CD14-positive monocyte (primary cell): ENCODE measurements around the gene KCTD5. TPM values are rescaled to one million over a fixed set of nuclear protein-coding genes. Genes with fewer than 3 reads are reported as not detected.

Experiments used
- DNase-seq, 3 donors: peaks; one replicate each; pipeline ENCODE4 v3.0.0-alpha.2; 2011 to 2022
- H2AFZ ChIP-seq: 2 replicates; pipeline ENCODE4 v1.6.0; 2012; ENCODE audit warnings: mild to moderate bottlenecking, low read depth, low read length, inconsistent platforms; ENCODE audit not compliant: insufficient read depth, poor library complexity, severe bottlenecking
- H3K27ac ChIP-seq, 2 donors: 1 replicate in 1 of 2; 2 replicates in 1 of 2; pipeline ENCODE4 v1.5.1; 2012 to 2013; ENCODE audit warnings: low read length in 2 of 2, control low read depth in 1 of 2, inconsistent platforms in 1 of 2, low read depth in 1 of 2, mild to moderate bottlenecking in 1 of 2
- H3K27me3 ChIP-seq, 2 donors: one replicate each; pipeline versions ENCODE4 v1.6.0 to v1.6.1; 2011 to 2013; ENCODE audit warnings: low read length in 2 of 2; ENCODE audit not compliant: control insufficient read depth in 2 of 2, insufficient read depth in 2 of 2
- H3K36me3 ChIP-seq, 2 donors: replicated peaks in 1 of 2; 1 replicate in 1 of 2; 2 replicates in 1 of 2; pipeline versions ENCODE4 v1.5.1 to v1.6.1; 2012 to 2013; ENCODE audit warnings: low read length in 2 of 2, control low read depth in 1 of 2, inconsistent platforms in 1 of 2, mild to moderate bottlenecking in 1 of 2; ENCODE audit not compliant: insufficient read depth in 2 of 2, control insufficient read depth in 1 of 2
- H3K4me1 ChIP-seq, 2 donors: 1 replicate in 1 of 2; 2 replicates in 1 of 2; pipeline versions ENCODE4 v1.5.1 to v1.6.1; 2012 to 2013; ENCODE audit warnings: low read length in 2 of 2, control low read depth in 1 of 2, inconsistent platforms in 1 of 2, mild to moderate bottlenecking in 1 of 2, moderate library complexity in 1 of 2; ENCODE audit not compliant: insufficient read depth in 2 of 2, control insufficient read depth in 1 of 2
- H3K4me2 ChIP-seq: replicated peaks from 2 replicates; pipeline ENCODE3; 2012; ENCODE audit warnings: low read length, moderate library complexity, mild to moderate bottlenecking; ENCODE audit not compliant: poor library complexity, severe bottlenecking; ENCODE audit errors: extremely low read depth
- H3K4me3 ChIP-seq, 3 experiments: fragments of 200-600 bp in 1 of 3; sonication (generic) in 1 of 3; replicated peaks in 1 of 3; 1 replicate in 2 of 3; 2 replicates in 1 of 3; pipeline ENCODE4 v1.5.1; 2011 to 2013; ENCODE audit warnings: low read length in 3 of 3, mild to moderate bottlenecking in 3 of 3, control low read depth in 2 of 3, low read depth in 2 of 3, inconsistent platforms in 1 of 3, moderate library complexity in 1 of 3
- H3K79me2 ChIP-seq: 2 replicates; pipeline ENCODE4 v1.6.0; 2012; ENCODE audit warnings: mild to moderate bottlenecking, control low read depth, inconsistent platforms, low read length, moderate library complexity; ENCODE audit not compliant: insufficient read depth
- H3K9ac ChIP-seq: 2 replicates; pipeline ENCODE4 v1.6.0; 2017; ENCODE audit warnings: low read length, mild to moderate bottlenecking; ENCODE audit not compliant: insufficient read depth, poor library complexity, severe bottlenecking
- H3K9me3 ChIP-seq, 2 donors: replicated peaks in 1 of 2; 1 replicate in 1 of 2; 2 replicates in 1 of 2; pipeline versions ENCODE4 v1.5.1 to v1.6.1; 2012 to 2013; ENCODE audit warnings: low read length in 2 of 2, control low read depth in 1 of 2; ENCODE audit not compliant: control insufficient read depth in 1 of 2, insufficient read depth in 1 of 2
- H4K20me1 ChIP-seq: 2 replicates; pipeline ENCODE4 v1.6.0; 2012; ENCODE audit warnings: mild to moderate bottlenecking, low read length, control low read depth, moderate library complexity; ENCODE audit not compliant: insufficient read depth
- H3K27ac Mint-ChIP-seq, 7 donors: one replicate each; pipeline ENCODE4 v1.8.0; 2020; ENCODE audit warnings: mild to moderate bottlenecking in 7 of 7, mixed read lengths in 7 of 7, moderate library complexity in 6 of 7, inconsistent platforms in 2 of 7
- H3K27me3 Mint-ChIP-seq, 3 donors: one replicate each; pipeline ENCODE4 v1.8.0; 2021 to 2022; ENCODE audit warnings: low read depth in 3 of 3, mild to moderate bottlenecking in 3 of 3, mixed read lengths in 3 of 3, moderate library complexity in 3 of 3, inconsistent platforms in 1 of 3
- H3K36me3 Mint-ChIP-seq, 2 donors: one replicate each; pipeline ENCODE4 v1.8.0; 2020; ENCODE audit warnings: mixed read lengths in 2 of 2, inconsistent platforms in 1 of 2, mild to moderate bottlenecking in 1 of 2
- H3K4me1 Mint-ChIP-seq: one replicate; pipeline ENCODE4 v1.8.0; 2020; ENCODE audit warnings: mild to moderate bottlenecking, mixed read lengths
- H3K4me3 Mint-ChIP-seq, 2 donors: one replicate each; pipeline ENCODE4 v1.8.0; 2020; ENCODE audit warnings: mild to moderate bottlenecking in 2 of 2, mixed read lengths in 2 of 2, moderate library complexity in 1 of 2
- H3K9me3 Mint-ChIP-seq, 7 donors: one replicate each; pipeline ENCODE4 v1.8.0; 2020 to 2022; ENCODE audit warnings: mixed read lengths in 7 of 7, mild to moderate bottlenecking in 6 of 7, moderate library complexity in 6 of 7, inconsistent platforms in 2 of 7
- CTCF ChIP-seq: fragments of 200-600 bp; IDR thresholded peaks from one replicate; pipeline ENCODE4 v1.8.0; 2022; ENCODE audit warnings: antibody characterized with exemption, mild to moderate bottlenecking
- WGBS: methylation state at CpG from one replicate; pipeline ENCODE4 v1.1.5; 2013; ENCODE audit warnings: missing lambda C conversion rate; ENCODE audit not compliant: insufficient coverage; 5-methylcytosine and 5-hydroxymethylcytosine counted together
- intact Hi-C, 2 donors: fragments of 100-400 bp; cut with micrococcal nuclease; formaldehyde crosslinking; loops; one replicate each; pipeline versions ENCODE4 v1.15.0 to v1.15.1; 2023
- polyA plus RNA-seq, 3 donors: library from polyadenylated mRNA; depleted of rRNA in 1 of 3; unstranded in 2 of 3; stranded (reverse) in 1 of 3; fragments of 300-500 nt in 2 of 3; fragments of >200 nt in 1 of 3; fragmentation: Illumina TruSeq in 2 of 3; gene quantifications; 1 replicate in 2 of 3; 2 replicates in 1 of 3; pipeline ENCODE4 v1.2.3, GENCODE V29; 2012 to 2021

KCTD5 gene
- polyA plus RNA-seq, 3 donors, result 16.0 to 23.1 (median 21.0) TPM

- Histone ChIP-seq H2AFZ (peak overlapping the region; percentile 98), H3K36me3 (peaks cover 4 to 10% of the 10 kb centered on the region in 2 donors), H3K9ac (peak overlapping the region; percentile 96), H3K9me3 (peaks cover 0 to 4% of the 10 kb centered on the region in 2 donors), H4K20me1 (peaks cover 38% of the 10 kb centered on the region), H3K79me2 (peaks cover 48% of the 10 kb centered on the region), H3K4me2 (peak overlapping the region; percentile 99), H3K27ac (peak overlapping the region; percentile 88 to 93), H3K27me3 (no peaks in the 10 kb centered on the region), H3K4me1 (peaks cover 31 to 34% of the 10 kb centered on the region in 2 donors), H3K4me3 (peak overlapping the region in 2 of 3 experiments; percentile 69 to 97)
- no peak for DNase-seq
- H3K4me3 Mint-ChIP-seq, result peak overlapping the region; percentile 86 to 95
- 76% methylated on average over 23 of the region's 23 CpGs for WGBS
- intact Hi-C loops, result no loop called here
- H3K36me3 Mint-ChIP-seq, result peaks cover 8 to 29% of the 10 kb centered on the region in 2 donors
- peaks cover 0 to 3% (median 0%) of the 10 kb centered on the region in 3 donors for H3K27me3 Mint-ChIP-seq
- H3K4me1 Mint-ChIP-seq, result peaks cover 38% of the 10 kb centered on the region
- peaks cover 0 to 4% (median 0%) of the 10 kb centered on the region in 7 donors for H3K9me3 Mint-ChIP-seq
- H3K27ac Mint-ChIP-seq, result peak overlapping the region; percentile 96 to 99 (median 98)
- no peak for TF ChIP-seq CTCF
Measured at GRCh38 chr16:2751577-2752034, 69.3 kb downstream of the KCTD5 start.

- Histone ChIP-seq H2AFZ (peak within 1 kb of the TSS; percentile 98), H3K9ac (peak within 1 kb of the TSS; percentile 96), H3K27me3 (no peaks in the 10 kb centered on the region), H3K27ac (peak within 1 kb of the TSS; percentile 88 to 93), H3K4me1 (peaks cover 31 to 34% of the 10 kb centered on the region in 2 donors), H3K79me2 (peaks cover 54% of the 10 kb centered on the region), H3K4me3 (peak within 1 kb of the TSS; percentile 88 to 97 (median 93)), H3K4me2 (peak within 1 kb of the TSS; percentile 99), H3K9me3 (peaks cover 0 to 4% of the 10 kb centered on the region in 2 donors), H4K20me1 (peaks cover 44% of the 10 kb centered on the region), H3K36me3 (peaks cover 10 to 16% of the 10 kb centered on the region in 2 donors)
- intact Hi-C loops, result no loop called here
- no peak for TF ChIP-seq CTCF
- peaks cover 41% of the 10 kb centered on the region for H3K4me1 Mint-ChIP-seq
- peaks cover 0 to 4% (median 0%) of the 10 kb centered on the region in 7 donors for H3K9me3 Mint-ChIP-seq
- peak within 1 kb of the TSS; percentile 86 to 95 for H3K4me3 Mint-ChIP-seq
- H3K36me3 Mint-ChIP-seq, result peaks cover 14 to 35% of the 10 kb centered on the region in 2 donors
- peaks cover 0 to 3% (median 0%) of the 10 kb centered on the region in 3 donors for H3K27me3 Mint-ChIP-seq
- DNase-seq, result peak; percentile 91 to 95 (median 94)
- 4% methylated on average over 93 of the region's 99 CpGs for WGBS
- H3K27ac Mint-ChIP-seq, result peak within 1 kb of the TSS; percentile 96 to 99 (median 98)
Measured at GRCh38 chr16:2752035-2752849, 69.9 kb downstream of the KCTD5 start, which contains the start of gene SRRM2. Gene SRRM2 (plus strand): TSS chr16:2752638. CDS start chr16:2756365, 3,727 bp downstream.
